ENCODE measurements around the gene PACSIN1.

GRCh38 chr6:34578445-34579262 is 112.8 kb downstream of the PACSIN1 start:
- no peak for TF ChIP-seq CTCF (IDR thresholded peaks at IDR 0.05; ENCODE audit: poor library complexity)
- TF ChIP-seq EZH2 (IDR thresholded peaks at IDR 0.05; ENCODE audit: borderline replicate concordance): no peak

All from hepatocyte (in vitro differentiated cells).